ENCODE results near the gene SPON1. TPM values are rescaled to one million over a fixed set of nuclear protein-coding genes. Genes with fewer than 3 reads are reported as not detected.
"Not testable (repeated sequence)": the region's sequence is repeated elsewhere in the genome, so short reads cannot be mapped to it uniquely, and the experiment has no call there.

The SPON1 gene
- total RNA-seq, 2 experiments from 2014 or later: 0.08 to 0.36 TPM

- CTCF ChIA-PET: interaction anchor here (0.6 to 2.3 kb wide), 5 partner anchors 9 to 179 kb away, joined by 3 to 5 read pairs (median 3); partner anchors contain the start of gene SPON1
- POLR2A ChIA-PET: no interaction called here
Observed at GRCh38 chr11:13970986-13971385, 8.5 kb downstream of the SPON1 start.

DNA sequence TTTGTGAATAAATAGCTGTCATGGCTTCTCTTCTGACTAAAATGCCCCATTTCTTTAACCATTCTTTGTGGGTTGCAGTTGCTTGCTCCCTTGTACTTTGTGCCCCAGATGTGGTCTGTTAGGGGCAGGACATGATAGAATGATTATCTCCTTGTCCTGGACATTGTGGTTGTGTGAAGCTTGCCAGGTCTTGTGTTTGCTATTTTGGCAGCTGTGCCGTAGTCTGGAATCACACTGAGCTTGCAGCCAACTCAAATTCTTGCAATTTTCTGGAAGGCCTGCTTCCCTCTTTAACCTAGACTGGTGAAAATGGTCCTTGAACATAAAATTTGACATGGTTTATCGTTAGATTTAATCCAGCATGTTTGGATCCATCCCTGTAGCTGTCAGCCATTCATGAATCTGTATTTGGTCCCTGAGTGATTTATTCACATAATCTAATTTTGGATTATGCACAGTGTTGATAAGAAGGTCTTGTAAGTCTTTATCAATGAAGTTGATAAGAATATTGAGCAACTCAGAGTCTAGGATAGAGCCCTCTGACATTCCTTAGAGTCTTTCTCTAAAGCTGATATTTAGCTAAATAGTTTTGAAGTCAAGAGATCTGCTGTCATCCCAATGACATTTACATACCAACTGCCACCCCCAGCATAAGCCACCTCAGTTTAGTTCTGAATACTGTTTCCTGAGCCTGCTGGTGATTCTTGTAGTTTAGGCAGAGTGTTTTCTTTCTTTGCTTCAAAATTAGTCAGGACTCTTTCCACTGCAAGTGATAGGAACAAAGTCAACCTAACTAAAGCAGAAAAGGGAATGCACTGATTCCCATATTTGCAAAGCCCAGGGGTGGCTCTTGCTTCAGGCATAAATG is 9.8 kb downstream of the SPON1 start:
- CTCF ChIA-PET: interaction anchor here (1.4 to 2.3 kb wide), 2 partner anchors 8 to 16 kb away, joined by 3 to 5 read pairs; no protein-coding TSS in a partner anchor

DNA sequence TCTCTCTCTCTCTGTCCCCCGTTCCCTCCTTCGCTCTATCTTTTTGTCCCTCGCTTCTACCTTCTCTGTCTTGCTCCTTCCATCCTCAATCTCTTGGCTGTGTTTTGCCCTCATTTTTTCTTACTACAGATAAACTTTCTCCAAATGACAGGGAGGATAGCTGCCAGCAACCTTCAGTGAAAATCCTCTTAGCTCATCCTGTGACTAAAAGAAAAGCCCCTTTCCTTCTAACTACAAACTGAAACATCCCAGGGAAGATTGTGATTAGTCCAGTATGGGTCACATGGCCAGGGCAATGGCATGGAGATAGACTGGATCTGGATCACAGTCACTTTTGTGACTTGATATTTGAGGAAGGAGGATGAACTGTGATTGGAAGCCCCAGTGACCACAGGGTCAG is 10.4 kb downstream of the SPON1 start:
- CTCF ChIA-PET: no interaction called here

More for the DNA sequence above, 9.8 kb downstream of the SPON1 start:
- POLR2A ChIA-PET: no interaction called here

DNA sequence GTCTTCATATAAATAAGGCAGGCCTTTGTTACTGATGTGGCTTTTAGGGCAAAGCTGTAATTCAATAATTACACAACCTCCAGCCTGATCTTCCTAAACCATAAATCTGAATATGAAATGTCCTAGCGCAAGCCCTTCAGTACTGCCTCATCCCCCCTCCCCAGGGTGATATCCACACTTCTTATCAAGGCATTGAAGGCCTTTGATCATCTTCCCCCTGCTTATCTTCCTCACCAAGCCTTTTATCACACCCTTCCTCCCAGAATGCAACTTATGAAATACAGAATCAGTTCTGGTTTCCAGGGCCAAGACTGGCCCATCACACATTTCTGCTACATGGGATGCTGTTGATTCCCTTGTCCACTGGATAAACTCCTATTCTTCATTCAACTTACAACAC is 12.1 kb downstream of the SPON1 start:
- ChIA-PET POLR2A (no interaction called here), CTCF (no interaction called here)

More for the DNA sequence above, 10.4 kb downstream of the SPON1 start:
- POLR2A ChIA-PET: no interaction called here

DNA sequence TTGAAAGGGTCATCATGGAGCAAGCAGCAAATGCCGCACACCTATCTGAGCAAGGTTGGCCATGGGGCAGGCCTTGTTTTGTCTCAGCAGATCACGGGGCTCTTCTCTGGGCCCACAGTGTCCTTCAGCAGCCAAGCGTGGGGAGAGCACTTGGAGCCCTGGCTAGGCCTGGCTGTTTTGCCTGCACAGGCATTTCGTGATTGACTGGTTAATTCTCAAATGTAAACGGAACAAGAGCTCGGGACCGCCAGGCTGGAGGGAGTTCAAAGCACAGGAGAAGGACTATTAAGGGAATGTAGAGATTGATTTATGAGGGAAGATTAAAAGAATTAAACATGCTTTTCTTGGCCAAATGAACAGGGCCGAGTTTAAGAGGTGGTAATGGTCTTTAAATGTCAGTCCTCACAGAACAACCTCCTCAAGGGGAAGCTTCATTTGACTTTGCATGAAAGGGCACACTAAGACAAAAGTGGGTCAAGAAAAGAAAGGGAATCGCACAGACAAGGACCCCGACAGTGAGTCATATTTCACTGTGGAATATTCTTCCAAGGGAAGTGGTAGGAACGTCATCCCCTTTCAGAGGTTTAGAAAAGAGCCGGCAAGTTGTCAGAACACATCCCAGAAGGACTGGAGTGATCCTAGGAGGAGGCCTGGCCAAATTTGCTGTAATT is 20.7 kb downstream of the SPON1 start:
- ChIA-PET CTCF (no interaction called here), POLR2A (no interaction called here)

GRCh38 chr11:13984616-13985450 is 22.3 kb downstream of the SPON1 start:
- CTCF ChIA-PET: no interaction called here
- POLR2A ChIA-PET: no interaction called here

DNA sequence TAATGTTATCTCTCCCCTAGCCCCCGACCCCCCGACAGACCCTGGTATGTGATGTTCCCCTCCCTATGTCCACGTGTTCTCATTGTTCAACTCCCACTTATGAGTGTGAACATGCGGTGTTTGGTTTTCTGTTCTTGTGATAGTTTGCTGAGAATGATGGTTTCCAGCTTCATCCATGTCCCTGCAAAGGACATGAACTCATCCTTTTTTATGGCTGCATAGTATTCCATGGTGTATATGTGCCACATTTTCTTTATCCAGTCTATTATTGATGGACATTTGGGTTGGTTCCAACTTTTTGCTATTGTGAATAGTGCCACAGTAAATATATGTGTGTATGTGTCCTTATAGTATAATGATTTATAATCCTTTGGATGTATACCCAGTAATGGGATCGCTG is 24.2 kb downstream of the SPON1 start:
- CTCF ChIA-PET, POLR2A ChIA-PET: not testable (repeated sequence)

DNA sequence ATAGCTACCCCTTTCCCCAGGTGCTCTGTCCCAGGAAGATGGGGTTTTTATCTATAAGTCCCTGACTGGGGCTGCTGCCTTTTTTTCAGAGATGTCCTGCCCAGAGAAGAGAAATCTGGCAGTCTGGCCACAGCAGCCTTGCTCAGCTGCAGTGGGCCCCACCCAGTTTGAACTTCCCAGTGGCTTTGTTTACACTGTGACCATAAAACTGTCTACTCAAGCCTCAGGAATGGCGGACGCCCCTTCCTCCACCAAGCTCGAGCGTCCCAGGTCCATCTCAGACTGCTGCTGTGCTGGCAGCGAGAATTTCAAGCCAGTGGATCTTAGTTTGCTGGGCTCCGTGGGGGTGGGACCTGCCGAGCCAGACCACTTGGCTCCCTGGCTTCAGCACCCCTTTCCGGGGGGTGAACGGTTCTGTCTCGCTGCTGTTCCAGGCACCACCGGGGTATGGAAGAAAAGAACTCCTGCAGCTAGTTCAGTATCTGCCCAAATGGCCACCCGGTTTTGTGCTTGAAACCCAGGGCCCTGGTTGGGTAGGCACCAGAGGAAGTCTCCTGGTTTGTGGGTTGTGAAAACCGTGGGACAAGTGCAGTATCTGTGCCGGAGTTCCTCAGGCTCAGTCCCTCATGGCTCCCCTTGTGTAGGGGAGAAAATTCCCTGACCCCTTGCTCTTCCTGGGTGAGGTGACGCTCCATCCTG is 29.8 kb downstream of the SPON1 start:
- POLR2A ChIA-PET: not testable (repeated sequence)
- CTCF ChIA-PET: interaction anchor here (0.5 kb wide), 1 partner anchor 955 kb away, joined by 4 read pairs; no protein-coding TSS in a partner anchor

- ChIA-PET CTCF (no interaction called here), POLR2A (no interaction called here)
Observed at GRCh38 chr11:13993096-13993765, 30.7 kb downstream of the SPON1 start.

- CTCF ChIA-PET: no interaction called here
- POLR2A ChIA-PET: no interaction called here
Observed at GRCh38 chr11:13997881-13998280, 35.4 kb downstream of the SPON1 start.

GRCh38 chr11:13999704-14000103 is 37.2 kb downstream of the SPON1 start:
- ChIA-PET POLR2A (no interaction called here), CTCF (no interaction called here)

- ChIA-PET POLR2A (no interaction called here), CTCF (no interaction called here)
Observed at GRCh38 chr11:14001597-14001996, 39.1 kb downstream of the SPON1 start.

DNA sequence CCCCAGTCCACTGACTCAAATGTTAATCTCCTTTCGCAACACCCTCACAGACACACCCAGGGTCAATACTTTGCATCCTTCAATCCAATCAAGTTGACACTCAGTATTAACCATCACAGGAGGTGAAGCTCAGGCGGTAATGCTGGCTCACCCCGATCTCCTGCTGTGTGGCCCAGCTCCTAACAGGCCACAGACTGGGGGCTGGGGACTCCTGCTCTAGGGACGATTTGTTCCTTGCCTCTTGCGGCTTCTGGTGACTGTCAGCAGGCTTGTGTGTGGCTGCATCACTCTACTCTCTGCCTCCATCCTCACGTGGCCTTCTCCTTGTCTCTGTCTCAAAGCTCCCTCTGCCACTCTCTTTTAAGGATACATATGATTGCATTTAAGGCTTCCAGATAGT is 45.0 kb downstream of the SPON1 start:
- POLR2A ChIA-PET: no interaction called here
- CTCF ChIA-PET: no interaction called here

GRCh38 chr11:14010665-14011064 is 48.1 kb downstream of the SPON1 start:
- ChIA-PET CTCF (no interaction called here), POLR2A (no interaction called here)

DNA sequence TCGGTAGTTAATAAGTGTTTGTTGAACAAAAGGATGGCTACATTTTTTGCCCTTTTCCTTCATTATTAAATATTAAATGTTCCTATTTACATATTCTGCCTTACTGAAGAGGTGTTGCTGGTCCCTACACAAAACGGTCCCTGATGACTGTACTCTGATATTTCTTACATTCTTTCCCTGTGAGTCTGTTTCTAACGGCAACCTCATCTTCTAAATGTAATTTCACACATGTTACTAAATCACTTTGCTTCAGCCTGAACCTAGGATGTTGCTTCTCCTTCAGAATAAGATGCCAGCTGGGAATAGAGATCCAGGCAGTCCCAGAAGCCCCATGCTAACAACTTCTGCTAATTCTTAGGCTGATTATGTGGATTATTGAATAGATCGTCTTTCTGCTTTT is 50.3 kb downstream of the SPON1 start:
- CTCF ChIA-PET: no interaction called here

DNA sequence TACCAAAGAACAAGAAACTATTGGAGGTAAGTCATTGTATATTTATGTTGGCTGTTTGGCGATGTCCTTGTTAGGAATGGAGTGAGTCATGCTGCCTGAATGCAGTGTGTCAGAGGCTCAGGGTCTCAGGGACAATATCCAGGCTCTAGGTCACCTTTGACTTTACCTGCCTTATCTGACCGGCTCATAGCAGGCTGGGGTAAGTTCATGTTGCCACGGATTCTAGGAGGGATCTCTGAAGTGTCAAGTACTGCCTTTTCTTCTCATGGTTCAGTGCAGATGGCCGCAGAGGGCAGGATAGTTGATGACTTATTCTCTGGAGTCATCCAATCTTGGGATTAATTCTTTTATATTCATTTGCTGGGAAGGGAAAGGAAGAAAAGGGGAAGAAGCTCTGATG is 53.2 kb downstream of the SPON1 start:
- CTCF ChIA-PET: no interaction called here
- POLR2A ChIA-PET: no interaction called here

More for the DNA sequence above, 50.3 kb downstream of the SPON1 start:
- POLR2A ChIA-PET: no interaction called here

GRCh38 chr11:14018441-14018840 is 55.9 kb downstream of the SPON1 start:
- CTCF ChIA-PET: no interaction called here
- POLR2A ChIA-PET: no interaction called here

DNA sequence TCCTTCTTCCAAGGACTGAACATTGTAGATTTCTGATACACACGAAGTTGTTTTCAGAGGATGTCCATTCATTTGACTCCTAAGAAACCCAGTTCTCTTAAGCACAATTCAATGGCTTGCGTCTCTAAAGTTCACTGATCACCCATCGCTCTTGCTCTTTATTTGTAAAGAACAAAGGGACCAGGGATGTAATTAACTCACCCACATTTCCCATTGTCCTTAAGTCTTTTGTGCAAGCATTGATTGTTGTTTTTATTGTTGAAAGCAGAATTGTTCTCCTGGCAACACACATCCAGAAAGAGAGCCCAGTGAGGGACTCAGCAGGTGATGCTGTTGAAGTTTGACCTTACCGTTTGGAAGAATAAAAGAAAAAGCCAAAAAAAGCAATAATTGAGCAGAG is 59.2 kb downstream of the SPON1 start:
- POLR2A ChIA-PET: no interaction called here
- CTCF ChIA-PET: no interaction called here

DNA sequence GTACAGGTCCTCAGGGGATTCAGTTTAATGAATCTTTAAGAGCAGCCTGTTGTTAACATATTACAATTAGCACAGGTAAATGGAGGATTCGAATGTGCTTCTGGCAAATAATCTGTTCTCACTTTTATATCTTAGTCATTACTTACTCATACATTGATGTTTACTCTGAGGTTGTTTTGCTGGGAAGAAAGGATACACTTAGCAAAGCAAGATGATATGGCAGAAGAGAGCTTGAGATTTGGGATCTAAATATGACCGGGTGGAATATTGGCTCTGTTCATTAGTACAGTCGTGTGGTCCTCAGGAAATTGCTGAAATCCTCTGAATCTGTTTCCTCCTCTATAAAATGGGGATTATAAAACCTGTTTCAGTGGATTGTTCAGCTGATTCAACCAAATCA is 59.7 kb downstream of the SPON1 start:
- ChIA-PET CTCF (no interaction called here), POLR2A (no interaction called here)

Measured in activated CD8-positive, alpha-beta memory T cell treated with anti-CD3 and anti-CD28 coated beads for 36 hours (primary cell).